Measurements from ENCODE around the gene GAB1. TPM values are rescaled to one million over a fixed set of nuclear protein-coding genes. Genes with fewer than 3 reads are reported as not detected.

GAB1 gene
- total RNA-seq, 4 donors from 2014 or later, result 25.7 to 37.6 (median 32.8) TPM

- WGBS, 2 donors, result 27 to 75% methylated on average over 1 of the region's 1 CpG
- TF ChIP-seq POLR2A (IDR thresholded peaks at IDR 0.05), result no peak
- TF ChIP-seq, protein P1, sequence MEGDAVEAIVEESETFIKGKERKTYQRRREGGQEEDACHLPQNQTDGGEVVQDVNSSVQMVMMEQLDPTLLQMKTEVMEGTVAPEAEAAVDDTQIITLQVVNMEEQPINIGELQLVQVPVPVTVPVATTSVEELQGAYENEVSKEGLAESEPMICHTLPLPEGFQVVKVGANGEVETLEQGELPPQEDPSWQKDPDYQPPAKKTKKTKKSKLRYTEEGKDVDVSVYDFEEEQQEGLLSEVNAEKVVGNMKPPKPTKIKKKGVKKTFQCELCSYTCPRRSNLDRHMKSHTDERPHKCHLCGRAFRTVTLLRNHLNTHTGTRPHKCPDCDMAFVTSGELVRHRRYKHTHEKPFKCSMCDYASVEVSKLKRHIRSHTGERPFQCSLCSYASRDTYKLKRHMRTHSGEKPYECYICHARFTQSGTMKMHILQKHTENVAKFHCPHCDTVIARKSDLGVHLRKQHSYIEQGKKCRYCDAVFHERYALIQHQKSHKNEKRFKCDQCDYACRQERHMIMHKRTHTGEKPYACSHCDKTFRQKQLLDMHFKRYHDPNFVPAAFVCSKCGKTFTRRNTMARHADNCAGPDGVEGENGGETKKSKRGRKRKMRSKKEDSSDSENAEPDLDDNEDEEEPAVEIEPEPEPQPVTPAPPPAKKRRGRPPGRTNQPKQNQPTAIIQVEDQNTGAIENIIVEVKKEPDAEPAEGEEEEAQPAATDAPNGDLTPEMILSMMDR (IDR thresholded peaks at IDR 0.05), result no peak
- Histone ChIP-seq H3K36me3 (no peaks in the 10 kb centered on the region), H3K27me3 (no peaks in the 10 kb centered on the region), H3K4me3 (no peak overlapping the region), H3K27ac (peak overlapping the region; percentile 15 to 21 (median 18)), H3K9me3 (no peaks in the 10 kb centered on the region), H3K4me1 (peaks cover 0 to 81% (median 27%) of the 10 kb centered on the region in 3 donors)
- intact Hi-C loops (cut with DNase I), result no loop called here
- DNase-seq, result no peak
These were observed 43.8 kb upstream of the GAB1 start for GRCh38 chr4:143292858-143293257.

DNA sequence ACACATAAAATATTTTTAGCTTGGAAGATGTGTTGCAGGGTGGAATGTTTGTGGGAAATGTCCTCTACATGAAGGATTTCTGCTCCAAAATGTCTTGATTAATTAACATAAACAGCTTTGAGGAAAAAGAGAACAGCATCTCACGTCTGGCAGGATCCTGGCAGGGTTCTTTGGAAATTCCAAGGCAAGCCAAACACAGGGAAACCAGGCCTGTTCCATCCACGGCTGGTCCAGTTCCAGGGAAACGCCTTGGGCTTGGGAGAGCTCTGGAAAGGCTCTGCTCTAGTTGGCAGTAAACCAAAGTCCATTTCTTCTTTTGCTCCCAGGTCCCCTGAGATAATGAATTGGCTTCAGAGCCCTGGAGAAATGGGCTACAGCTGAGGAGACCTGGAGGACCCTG lies 42.4 kb upstream of the GAB1 start:
- Histone ChIP-seq H3K4me1 (peaks cover 3 to 77% (median 22%) of the 10 kb centered on the region in 3 donors), H3K27me3 (no peaks in the 10 kb centered on the region), H3K36me3 (no peaks in the 10 kb centered on the region), H3K9me3 (no peaks in the 10 kb centered on the region), H3K27ac (peak overlapping the region; percentile 8 to 45 (median 32)), H3K4me3 (no peak overlapping the region)
- TF ChIP-seq, protein P1 (IDR thresholded peaks at IDR 0.05), result no peak
- no peak for TF ChIP-seq POLR2A (IDR thresholded peaks at IDR 0.05)
- 5 to 14% methylated on average over 3 of the region's 3 CpGs for WGBS, 2 donors
- no peak for DNase-seq
- intact Hi-C loops (cut with DNase I), result no loop called here

DNA sequence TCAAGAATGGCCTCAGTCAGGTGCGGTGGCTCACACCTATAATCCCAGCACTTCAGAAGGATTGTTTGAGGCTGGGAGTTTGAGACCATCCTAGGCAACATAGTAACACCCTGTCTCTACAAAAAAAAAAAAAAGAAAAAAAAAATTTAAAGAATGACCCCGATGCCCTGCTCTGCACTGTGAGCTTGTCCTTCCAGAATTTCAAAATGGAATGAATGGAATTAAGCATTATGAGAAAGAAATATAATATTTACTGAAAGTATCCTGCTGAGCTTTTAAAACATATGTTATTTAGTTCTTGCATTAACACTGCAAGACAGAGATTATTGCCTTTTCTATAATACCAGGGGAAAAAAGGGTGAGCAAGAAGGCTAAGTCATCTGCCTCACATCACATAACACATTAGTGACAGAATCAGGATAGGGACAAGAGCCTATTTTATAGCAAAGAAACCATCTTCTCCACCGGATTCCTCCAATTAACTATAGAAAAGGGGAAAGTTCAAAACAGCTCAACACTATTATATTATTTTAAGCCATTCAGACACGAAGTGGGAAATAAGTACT lies 41.9 kb upstream of the GAB1 start:
- Histone ChIP-seq H3K4me1 (peaks cover 3 to 77% (median 22%) of the 10 kb centered on the region in 3 donors), H3K27me3 (no peaks in the 10 kb centered on the region), H3K9me3 (no peaks in the 10 kb centered on the region), H3K36me3 (no peaks in the 10 kb centered on the region), H3K27ac (peak overlapping the region in 3 of 4 donors; percentile 7 to 45 (median 25)), H3K4me3 (no peak overlapping the region)
- intact Hi-C loops (cut with DNase I), result no loop called here
- DNase-seq, result no peak
- TF ChIP-seq, protein P1 (IDR thresholded peaks at IDR 0.05), result no peak
- TF ChIP-seq POLR2A (IDR thresholded peaks at IDR 0.05), result no peak
- WGBS, 2 donors, result 53 to 64% methylated on average over 4 of the region's 4 CpGs

DNA sequence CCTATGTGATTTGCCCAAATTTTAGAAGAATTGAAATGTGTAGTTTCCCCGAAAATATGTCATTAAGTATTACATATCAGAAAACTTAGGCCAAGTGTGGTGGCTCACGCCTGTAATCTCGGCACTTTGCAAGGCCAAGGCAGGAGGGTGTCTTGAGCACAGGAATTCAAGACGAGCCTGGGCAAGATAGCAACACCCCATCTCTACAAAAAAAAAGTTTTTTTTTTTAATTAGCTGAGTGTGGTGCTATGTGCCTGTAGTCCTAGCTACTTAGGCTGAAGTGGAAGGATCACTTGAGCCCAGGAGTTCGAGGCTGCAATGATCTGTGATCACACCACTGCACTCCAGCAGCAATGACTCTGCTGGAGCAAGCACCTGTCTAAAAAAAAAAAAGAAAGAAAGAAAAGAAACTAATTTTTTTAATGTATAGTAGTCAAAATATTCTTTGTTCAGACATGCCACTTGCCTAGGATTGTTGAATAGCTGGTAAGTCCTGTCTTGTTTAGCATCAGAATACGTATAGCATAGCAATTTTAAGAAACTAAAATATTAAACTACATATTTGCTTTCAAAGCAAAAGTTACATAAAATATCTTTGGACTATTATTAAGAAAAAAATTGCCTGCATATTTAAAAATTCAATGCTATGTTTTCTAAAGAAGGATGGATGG lies 40.1 kb upstream of the GAB1 start:
- Histone ChIP-seq H3K4me3 (no peak overlapping the region), H3K9me3 (no peaks in the 10 kb centered on the region), H3K36me3 (no peaks in the 10 kb centered on the region), H3K27me3 (no peaks in the 10 kb centered on the region), H3K27ac (peak overlapping the region in 3 of 4 donors; percentile 30 to 56 (median 40)), H3K4me1 (peaks cover 3 to 73% (median 18%) of the 10 kb centered on the region in 3 donors)
- TF ChIP-seq POLR2A (IDR thresholded peaks at IDR 0.05), result no peak
- TF ChIP-seq, protein P1 (IDR thresholded peaks at IDR 0.05), result no peak
- intact Hi-C loops (cut with DNase I), result no loop called here
- no peak for DNase-seq
- 38 to 58% methylated on average over 6 of the region's 6 CpGs for WGBS, 2 donors

GRCh38 chr4:143300860-143301259 lies 35.8 kb upstream of the GAB1 start:
- 72 to 81% methylated on average over 2 of the region's 2 CpGs for WGBS, 2 donors
- Histone ChIP-seq H3K4me3 (no peak overlapping the region), H3K27me3 (no peaks in the 10 kb centered on the region), H3K4me1 (peaks cover 0 to 32% (median 3%) of the 10 kb centered on the region in 3 donors), H3K36me3 (no peaks in the 10 kb centered on the region), H3K9me3 (no peaks in the 10 kb centered on the region), H3K27ac (no peak overlapping the region)
- no peak for DNase-seq
- TF ChIP-seq, protein P1 (IDR thresholded peaks at IDR 0.05), result no peak
- no peak for TF ChIP-seq POLR2A (IDR thresholded peaks at IDR 0.05)
- intact Hi-C loops (cut with DNase I), result no loop called here

All from esophagus squamous epithelium (tissue), 5 donors.